Mesendoderm (in vitro differentiated cells): Measurements from ENCODE around the gene RBBP8NL.

Source experiments
- DNase-seq: peaks from one replicate; pipeline ENCODE4 v3.0.0; 2013
- H2AK5ac ChIP-seq: 2 replicates; pipeline ENCODE4 v1.6.1; 2013; ENCODE audit warnings: low read length, inconsistent platforms
- H2BK120ac ChIP-seq: 2 replicates; pipeline ENCODE4 v1.6.1; 2013; ENCODE audit warnings: low read depth, mild to moderate bottlenecking, low read length, moderate library complexity, mixed read lengths
- H2BK15ac ChIP-seq: replicated peaks from 2 replicates; pipeline ENCODE4 v1.6.1; 2013; ENCODE audit warnings: low read depth, mild to moderate bottlenecking, moderate library complexity
- H2BK5ac ChIP-seq: 2 replicates; pipeline ENCODE4 v1.6.1; 2013; ENCODE audit warnings: low read length, inconsistent platforms
- H3K18ac ChIP-seq: 2 replicates; pipeline ENCODE4 v1.6.1; 2013; ENCODE audit warnings: mild to moderate bottlenecking, low read length, mixed read lengths
- H3K23ac ChIP-seq: one replicate; pipeline ENCODE4 v1.6.1; 2013; ENCODE audit warnings: low read length
- H3K27ac ChIP-seq: 2 replicates; pipeline ENCODE4 v1.5.1; 2013; ENCODE audit warnings: low read depth, mild to moderate bottlenecking, inconsistent platforms, low read length, moderate library complexity
- H3K27me3 ChIP-seq: 2 replicates; pipeline ENCODE4 v1.6.1; 2013; ENCODE audit warnings: low read length, control low read depth, mild to moderate bottlenecking, inconsistent platforms; ENCODE audit not compliant: insufficient read depth, poor library complexity
- H3K36me3 ChIP-seq: 2 replicates; pipeline ENCODE4 v1.6.1; 2013; ENCODE audit warnings: low read length, inconsistent platforms; ENCODE audit not compliant: control insufficient read depth, insufficient read depth
- H3K4ac ChIP-seq: one replicate; pipeline ENCODE4 v1.6.1; 2013; ENCODE audit warnings: low read depth, mild to moderate bottlenecking, low read length, moderate library complexity
- H3K4me1 ChIP-seq: 2 replicates; pipeline ENCODE4 v1.6.1; 2013; ENCODE audit warnings: low read depth, low read length, inconsistent platforms; ENCODE audit not compliant: control insufficient read depth
- H3K4me2 ChIP-seq: 2 replicates; pipeline ENCODE4 v1.6.1; 2013; ENCODE audit warnings: low read length
- H3K4me3 ChIP-seq: 2 replicates; pipeline ENCODE4 v1.5.1; 2013; ENCODE audit warnings: mild to moderate bottlenecking, low read length
- H3K56ac ChIP-seq: one replicate; pipeline ENCODE4 v1.6.1; 2013; ENCODE audit warnings: low read length
- H3K79me1 ChIP-seq: 2 replicates; pipeline ENCODE4 v1.6.1; 2013; ENCODE audit warnings: low read length, inconsistent platforms
- H3K79me2 ChIP-seq: 2 replicates; pipeline ENCODE4 v1.6.1; 2013; ENCODE audit warnings: mild to moderate bottlenecking, low read length; ENCODE audit not compliant: control insufficient read depth, insufficient read depth
- H3K9ac ChIP-seq: 2 replicates; pipeline ENCODE4 v1.6.1; 2013; ENCODE audit warnings: low read length, inconsistent platforms
- H4K5ac ChIP-seq: one replicate; pipeline ENCODE4 v1.6.1; 2013; ENCODE audit warnings: low read length
- H4K8ac ChIP-seq: one replicate; pipeline ENCODE4 v1.6.1; 2013; ENCODE audit warnings: low read depth, mild to moderate bottlenecking, control low read depth, low read length, moderate library complexity
- WGBS: extraction: QIAGEN DNeasy Blood & Tissue Kit; methylation state at CpG from one replicate; pipeline ENCODE4 v1.1.7; 2013; ENCODE audit warnings: low lambda C conversion rate, missing lambda C conversion rate; ENCODE audit not compliant: insufficient coverage; ENCODE audit errors: extremely low coverage; 5-methylcytosine and 5-hydroxymethylcytosine counted together

Gene RBBP8NL

GRCh38 chr20:62360854-62361798 lies 66.2 kb downstream of the RBBP8NL start:
- no CpG with 5 or more reads among the region's 25 CpGs for WGBS
- Histone ChIP-seq H3K23ac (no peak overlapping the region), H3K79me2 (peaks cover 45% of the 10 kb centered on the region), H2BK120ac (no peak overlapping the region), H3K27me3 (no peaks in the 10 kb centered on the region), H4K8ac (no peak overlapping the region), H3K9ac (peak overlapping the region; percentile 47), H3K4me3 (no peak overlapping the region), H3K4ac (peak overlapping the region; percentile 58), H2BK5ac (peak overlapping the region; percentile 73), H3K4me2 (no peak overlapping the region), H3K4me1 (peaks cover 11% of the 10 kb centered on the region), H2AK5ac (peak overlapping the region; percentile 38), H4K5ac (no peak overlapping the region), H3K56ac (peak overlapping the region; percentile 81), H3K79me1 (peaks cover 11% of the 10 kb centered on the region), H3K27ac (peak overlapping the region; percentile 67), H3K36me3 (no peaks in the 10 kb centered on the region), H2BK15ac (no peak overlapping the region), H3K18ac (peak overlapping the region; percentile 28)
- peak; percentile 68 for DNase-seq
